HG03442 (cell line): ENCODE results near the gene RBBP9.
"Not testable (repeated sequence)": the region's sequence is repeated elsewhere in the genome, so short reads cannot be mapped to it uniquely, and the experiment has no call there.

Experiments
- ATAC-seq: cut with Tn5 transposase; IDR thresholded peaks from one replicate; pipeline ENCODE4 v1.9.1; 2021; ENCODE audit warnings: mild to moderate bottlenecking, moderate library complexity; ENCODE audit not compliant: unreplicated experiment

RBBP9 gene

GRCh38 chr20:18496740-18497592, at the start of gene RBBP9:
Gene RBBP9 (minus strand): TSS chr20:18497225. CDS start chr20:18497167, 58 bp downstream.
- ATAC-seq, result peak; percentile 97

GRCh38 chr20:18545566-18545965, 48.5 kb upstream of the RBBP9 start:
- ATAC-seq, result no peak

GRCh38 chr20:18543932-18544331, 46.9 kb upstream of the RBBP9 start:
- ATAC-seq, result no peak

GRCh38 chr20:18543216-18543615, 46.2 kb upstream of the RBBP9 start:
- ATAC-seq, result no peak

- ATAC-seq, result no peak
These were observed 44.7 kb upstream of the RBBP9 start for GRCh38 chr20:18541741-18542140.

GRCh38 chr20:18537651-18538050, 40.6 kb upstream of the RBBP9 start:
- no peak for ATAC-seq

- no peak for ATAC-seq
These were observed 37.1 kb upstream of the RBBP9 start for GRCh38 chr20:18533978-18534644.

GRCh38 chr20:18533491-18533890, 36.5 kb upstream of the RBBP9 start:
- no peak for ATAC-seq

GRCh38 chr20:18532626-18533025, 35.6 kb upstream of the RBBP9 start:
- no peak for ATAC-seq

GRCh38 chr20:18529041-18529440, 32.0 kb upstream of the RBBP9 start:
- no peak for ATAC-seq

- ATAC-seq, result no peak
These were observed 30.8 kb upstream of the RBBP9 start for GRCh38 chr20:18527836-18528235.

- ATAC-seq, result no peak
These were observed 30.3 kb upstream of the RBBP9 start for GRCh38 chr20:18527339-18527738.

GRCh38 chr20:18526761-18527160, 29.7 kb upstream of the RBBP9 start:
- not testable (repeated sequence) for ATAC-seq

- ATAC-seq, result no peak
These were observed 27.6 kb upstream of the RBBP9 start for GRCh38 chr20:18524646-18525045.

- no peak for ATAC-seq
These were observed 26.0 kb upstream of the RBBP9 start for GRCh38 chr20:18523066-18523465.

- not testable (repeated sequence) for ATAC-seq
These were observed 25.0 kb upstream of the RBBP9 start for GRCh38 chr20:18522066-18522465.

GRCh38 chr20:18515973-18516372, 18.9 kb upstream of the RBBP9 start:
- ATAC-seq, result no peak

- ATAC-seq, result no peak
These were observed 17.1 kb upstream of the RBBP9 start for GRCh38 chr20:18514127-18514526.

GRCh38 chr20:18513208-18513607, 16.2 kb upstream of the RBBP9 start:
- no peak for ATAC-seq

GRCh38 chr20:18511571-18511970, 14.5 kb upstream of the RBBP9 start:
- no peak for ATAC-seq

GRCh38 chr20:18507218-18508191, 10.5 kb upstream of the RBBP9 start, which contains the start of gene SEC23B:
Gene SEC23B (plus strand): TSS chr20:18507940. CDS start chr20:18510836, 2,896 bp downstream.
- peak; percentile 94 for ATAC-seq
